ENCODE measurements around the gene NPHP4.

Gene NPHP4

DNA sequence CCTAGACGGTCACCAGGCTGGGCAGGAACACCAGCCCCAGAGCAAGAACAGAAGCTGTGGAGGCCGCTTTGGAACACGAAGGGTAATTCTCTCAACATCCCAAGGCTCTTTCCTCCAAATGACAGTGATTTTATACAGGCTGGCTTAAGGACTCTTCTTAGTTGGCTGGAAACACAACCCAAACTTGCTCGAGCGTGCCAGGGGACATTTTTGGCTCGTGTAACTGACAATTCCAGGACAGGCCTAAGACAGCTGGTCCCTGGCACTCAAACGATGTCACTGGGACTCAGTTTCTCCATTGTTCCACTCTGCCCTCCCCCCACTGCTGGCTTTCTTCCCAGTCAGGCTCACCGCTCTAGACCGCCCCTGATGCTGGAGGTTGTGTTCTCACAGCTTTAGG, 164.7 kb downstream of the NPHP4 start:
- TF ChIP-seq, protein P1, sequence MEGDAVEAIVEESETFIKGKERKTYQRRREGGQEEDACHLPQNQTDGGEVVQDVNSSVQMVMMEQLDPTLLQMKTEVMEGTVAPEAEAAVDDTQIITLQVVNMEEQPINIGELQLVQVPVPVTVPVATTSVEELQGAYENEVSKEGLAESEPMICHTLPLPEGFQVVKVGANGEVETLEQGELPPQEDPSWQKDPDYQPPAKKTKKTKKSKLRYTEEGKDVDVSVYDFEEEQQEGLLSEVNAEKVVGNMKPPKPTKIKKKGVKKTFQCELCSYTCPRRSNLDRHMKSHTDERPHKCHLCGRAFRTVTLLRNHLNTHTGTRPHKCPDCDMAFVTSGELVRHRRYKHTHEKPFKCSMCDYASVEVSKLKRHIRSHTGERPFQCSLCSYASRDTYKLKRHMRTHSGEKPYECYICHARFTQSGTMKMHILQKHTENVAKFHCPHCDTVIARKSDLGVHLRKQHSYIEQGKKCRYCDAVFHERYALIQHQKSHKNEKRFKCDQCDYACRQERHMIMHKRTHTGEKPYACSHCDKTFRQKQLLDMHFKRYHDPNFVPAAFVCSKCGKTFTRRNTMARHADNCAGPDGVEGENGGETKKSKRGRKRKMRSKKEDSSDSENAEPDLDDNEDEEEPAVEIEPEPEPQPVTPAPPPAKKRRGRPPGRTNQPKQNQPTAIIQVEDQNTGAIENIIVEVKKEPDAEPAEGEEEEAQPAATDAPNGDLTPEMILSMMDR (IDR thresholded peaks at IDR 0.05; ENCODE audit: borderline replicate concordance, insufficient read depth, low read depth, low read length), result no peak
- no peak overlapping the region for H3K4me3 ChIP-seq (ENCODE audit: low read depth, low read length)

DNA sequence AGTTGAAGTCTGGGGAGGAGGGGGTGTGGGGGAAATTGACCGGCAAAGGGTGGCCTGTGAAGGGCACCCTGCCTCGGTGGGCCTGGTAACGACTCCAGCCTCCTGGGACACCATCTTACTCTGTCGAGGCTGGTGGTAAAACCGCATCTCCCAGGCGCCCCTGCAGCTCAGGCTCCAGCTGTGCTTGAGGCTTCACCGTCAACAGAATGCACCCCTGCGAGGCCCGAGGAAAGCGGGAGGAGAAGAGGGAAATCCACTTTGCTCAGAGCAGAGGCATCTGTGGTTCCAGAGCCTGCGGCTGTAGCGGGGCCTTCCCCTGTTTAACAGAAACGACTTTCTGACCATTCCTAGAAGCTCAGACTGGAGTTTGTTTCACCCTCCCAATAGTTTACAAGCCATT, 165.6 kb downstream of the NPHP4 start:
- TF ChIP-seq, protein P1 (IDR thresholded peaks at IDR 0.05; ENCODE audit: borderline replicate concordance, insufficient read depth, low read depth, low read length), result no peak
- no peak overlapping the region for H3K4me3 ChIP-seq (ENCODE audit: low read depth, low read length)

GRCh38 chr1:5822726-5823125, 169.5 kb downstream of the NPHP4 start:
- H3K4me3 ChIP-seq (ENCODE audit: low read depth, low read length), result no peak overlapping the region
- TF ChIP-seq, protein P1 (IDR thresholded peaks at IDR 0.05; ENCODE audit: borderline replicate concordance, insufficient read depth, low read depth, low read length), result no peak

- H3K4me3 ChIP-seq (ENCODE audit: low read depth, low read length), result no peak overlapping the region
- TF ChIP-seq, protein P1 (IDR thresholded peaks at IDR 0.05; ENCODE audit: borderline replicate concordance, insufficient read depth, low read depth, low read length), result no peak
Observed at GRCh38 chr1:5822266-5822665, 170.0 kb downstream of the NPHP4 start.

- TF ChIP-seq, protein P1 (IDR thresholded peaks at IDR 0.05; ENCODE audit: borderline replicate concordance, insufficient read depth, low read depth, low read length), result no peak
- no peak overlapping the region for H3K4me3 ChIP-seq (ENCODE audit: low read depth, low read length)
Observed at GRCh38 chr1:5821540-5822176, 170.6 kb downstream of the NPHP4 start.

DNA sequence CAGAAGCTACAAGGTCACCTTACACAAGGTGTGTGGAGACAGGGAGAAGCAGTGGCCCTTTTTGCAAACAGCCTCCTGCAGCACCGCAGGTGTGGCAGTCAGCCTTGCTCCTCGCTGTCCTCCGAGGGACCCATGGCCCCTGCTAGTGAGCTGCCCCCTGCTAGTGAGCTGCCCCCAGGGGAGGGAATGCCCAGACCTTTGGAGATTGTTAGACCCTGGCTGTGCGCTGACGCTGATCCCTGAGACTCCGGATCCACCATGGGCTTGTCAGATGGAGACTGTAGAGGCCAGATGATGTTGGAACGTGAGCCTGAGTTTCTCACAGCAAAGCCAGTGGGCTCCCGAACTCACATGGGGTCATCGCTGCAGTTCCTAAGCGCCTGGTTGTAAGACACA, 172.2 kb downstream of the NPHP4 start:
- H3K4me3 ChIP-seq (ENCODE audit: low read depth, low read length), result no peak overlapping the region
- TF ChIP-seq, protein P1 (IDR thresholded peaks at IDR 0.05; ENCODE audit: borderline replicate concordance, insufficient read depth, low read depth, low read length), result no peak

GRCh38 chr1:5819391-5820025, 172.7 kb downstream of the NPHP4 start:
- TF ChIP-seq, protein P1 (IDR thresholded peaks at IDR 0.05; ENCODE audit: borderline replicate concordance, insufficient read depth, low read depth, low read length), result no peak

More at GRCh38 chr1:5819391-5820025, 172.7 kb downstream of the NPHP4 start:
- H3K4me3 ChIP-seq (ENCODE audit: low read depth, low read length), result no peak overlapping the region

Measured in GM12875 (cell line).